Measurements from ENCODE around the gene GRK5. TPM values are rescaled to one million over a fixed set of nuclear protein-coding genes. Genes with fewer than 3 reads are reported as not detected.
A peak's percentile ranks its signal among the peaks of the same experiment; 100 is the strongest.

The GRK5 gene
- total RNA-seq, 1 experiment from 2014 or later = 1.5 TPM

GRCh38 chr10:119478111-119478802, 270.9 kb downstream of the GRK5 start:
- DNase-seq (ENCODE audit: low read depth) = no peak

DNA sequence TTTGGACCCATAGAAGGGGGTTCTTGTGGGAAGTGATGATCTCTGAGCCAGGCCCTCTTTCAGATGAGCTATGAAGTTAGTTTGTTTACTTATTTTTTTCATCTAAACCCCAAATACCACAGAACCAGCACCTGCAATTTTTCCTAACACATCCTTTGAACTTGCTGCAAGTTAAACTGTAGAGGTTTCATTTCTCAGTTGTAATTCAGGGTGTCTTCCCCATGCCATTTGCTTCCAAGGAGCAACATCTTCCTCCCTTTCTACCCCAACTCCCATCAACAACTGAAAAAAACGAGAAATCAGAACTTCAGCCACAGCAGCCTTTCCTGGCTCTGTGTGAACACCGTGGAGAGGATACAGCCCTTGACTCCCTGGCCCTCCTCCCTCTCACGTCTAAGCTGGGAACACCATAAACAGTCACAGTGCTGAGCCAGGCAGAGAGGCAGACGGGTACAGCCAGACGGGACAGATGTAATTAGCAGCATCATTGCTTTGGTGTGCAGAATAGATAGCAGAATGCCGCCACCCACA, 271.5 kb downstream of the GRK5 start:
- no peak for DNase-seq (ENCODE audit: low read depth)

GRCh38 chr10:119479532-119479931, 272.2 kb downstream of the GRK5 start:
- no peak for DNase-seq (ENCODE audit: low read depth)

GRCh38 chr10:119480667-119481066, 273.3 kb downstream of the GRK5 start:
- peak; percentile 42 for DNase-seq (ENCODE audit: low read depth)

GRCh38 chr10:119481781-119482426, 274.5 kb downstream of the GRK5 start:
- DNase-seq (ENCODE audit: low read depth) = no peak

DNA sequence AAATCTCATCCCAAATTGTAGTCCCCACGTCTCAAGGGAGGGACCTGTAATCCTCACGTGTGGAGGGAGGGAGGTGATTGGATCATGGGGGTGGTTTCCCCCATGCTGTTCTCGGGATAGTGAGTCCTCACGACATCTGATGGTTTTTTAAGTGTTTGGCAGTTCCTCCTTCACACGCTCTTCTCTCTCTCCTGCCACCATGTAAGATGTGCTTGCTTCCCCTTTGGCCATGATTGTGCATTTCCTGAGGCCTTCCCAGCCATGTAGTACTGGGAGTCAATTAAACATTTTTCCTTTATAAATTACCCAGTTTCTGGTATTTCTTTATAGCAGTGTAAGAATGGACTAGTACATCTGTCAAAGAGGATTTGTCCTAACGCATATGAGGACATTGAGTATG, 275.6 kb downstream of the GRK5 start:
- no peak for DNase-seq (ENCODE audit: low read depth)

DNA sequence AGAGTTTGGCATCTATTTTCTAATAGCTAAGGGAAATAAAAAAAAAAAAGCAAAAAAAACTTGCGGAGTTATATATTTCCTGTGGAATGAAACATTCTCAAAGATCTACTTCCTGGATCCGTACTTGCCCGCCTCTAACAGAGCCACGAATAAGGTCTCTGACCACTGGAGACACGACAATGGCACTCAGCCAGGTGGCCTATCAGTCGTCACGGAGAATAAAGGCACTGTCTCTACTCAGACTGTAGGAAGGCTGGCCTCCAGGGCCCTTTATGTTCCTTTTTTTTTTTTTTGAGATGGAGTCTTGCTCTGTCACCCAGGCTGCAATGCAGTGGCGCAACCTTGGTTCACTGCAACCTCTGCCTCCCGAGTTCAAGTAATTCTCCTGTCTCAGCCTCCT, 276.5 kb downstream of the GRK5 start:
- no peak for DNase-seq (ENCODE audit: low read depth)

- no peak for DNase-seq (ENCODE audit: low read depth)
Measured at GRCh38 chr10:119488675-119489074, 281.3 kb downstream of the GRK5 start.

- DNase-seq (ENCODE audit: low read depth) = no peak
Measured at GRCh38 chr10:119489991-119490326, 282.6 kb downstream of the GRK5 start.

DNA sequence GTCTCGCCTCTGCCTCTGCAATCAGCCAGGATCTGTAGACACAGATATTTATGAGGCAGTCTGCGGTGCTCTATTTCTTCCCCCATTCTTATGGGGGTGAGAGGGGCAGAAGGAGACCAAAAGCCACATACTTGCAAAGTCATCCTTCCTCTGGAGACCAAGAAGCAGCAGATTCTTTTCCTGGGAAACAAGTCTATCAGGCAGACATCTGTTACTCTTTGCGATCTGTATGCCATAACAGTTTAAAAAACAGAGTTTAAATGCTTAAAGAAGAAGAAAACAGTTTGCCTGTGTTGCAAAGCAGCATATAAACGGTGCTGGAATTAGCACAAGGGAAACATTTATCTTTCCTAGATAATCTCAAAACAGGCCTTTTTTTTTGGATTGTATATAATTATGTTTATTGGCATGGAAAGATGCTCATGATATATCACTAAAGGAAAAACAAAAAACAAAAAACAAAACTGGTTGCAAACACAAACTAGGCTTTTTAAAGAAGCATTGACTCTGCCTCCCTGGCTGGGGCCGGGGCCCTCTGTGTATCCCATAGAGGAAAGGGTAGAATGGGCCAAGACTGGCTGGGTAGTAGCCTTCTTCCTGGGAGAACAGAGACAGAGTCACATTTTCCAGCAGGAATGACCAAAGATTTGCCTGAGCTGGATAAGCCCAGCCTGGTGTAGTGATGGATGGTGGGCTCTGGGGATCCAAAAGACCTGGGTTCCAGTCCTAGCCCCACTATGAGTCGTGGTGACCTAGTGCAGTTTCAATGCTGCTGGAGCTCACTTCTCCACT, 284.8 kb downstream of the GRK5 start:
- no peak for DNase-seq (ENCODE audit: low read depth)

DNA sequence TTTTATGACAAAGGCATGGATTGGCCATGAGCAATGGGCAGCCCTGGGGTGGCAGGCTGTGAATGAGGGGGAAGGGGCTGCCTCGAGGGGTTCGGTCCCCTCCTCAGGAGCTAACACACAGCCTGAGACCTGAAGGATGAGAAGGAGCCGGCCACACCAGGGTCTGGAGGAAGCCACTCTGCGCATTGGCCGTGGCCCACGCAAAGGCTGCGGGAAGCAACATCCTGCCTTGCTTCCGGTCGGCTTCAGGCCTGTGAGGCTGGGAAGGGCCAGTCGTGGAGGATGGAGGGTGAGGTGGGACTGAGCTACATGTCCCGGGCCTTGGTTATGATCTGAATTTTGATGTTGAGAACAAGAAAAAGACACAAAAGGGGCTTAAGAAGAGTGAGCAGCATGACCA, 285.8 kb downstream of the GRK5 start:
- DNase-seq (ENCODE audit: low read depth) = no peak

DNA sequence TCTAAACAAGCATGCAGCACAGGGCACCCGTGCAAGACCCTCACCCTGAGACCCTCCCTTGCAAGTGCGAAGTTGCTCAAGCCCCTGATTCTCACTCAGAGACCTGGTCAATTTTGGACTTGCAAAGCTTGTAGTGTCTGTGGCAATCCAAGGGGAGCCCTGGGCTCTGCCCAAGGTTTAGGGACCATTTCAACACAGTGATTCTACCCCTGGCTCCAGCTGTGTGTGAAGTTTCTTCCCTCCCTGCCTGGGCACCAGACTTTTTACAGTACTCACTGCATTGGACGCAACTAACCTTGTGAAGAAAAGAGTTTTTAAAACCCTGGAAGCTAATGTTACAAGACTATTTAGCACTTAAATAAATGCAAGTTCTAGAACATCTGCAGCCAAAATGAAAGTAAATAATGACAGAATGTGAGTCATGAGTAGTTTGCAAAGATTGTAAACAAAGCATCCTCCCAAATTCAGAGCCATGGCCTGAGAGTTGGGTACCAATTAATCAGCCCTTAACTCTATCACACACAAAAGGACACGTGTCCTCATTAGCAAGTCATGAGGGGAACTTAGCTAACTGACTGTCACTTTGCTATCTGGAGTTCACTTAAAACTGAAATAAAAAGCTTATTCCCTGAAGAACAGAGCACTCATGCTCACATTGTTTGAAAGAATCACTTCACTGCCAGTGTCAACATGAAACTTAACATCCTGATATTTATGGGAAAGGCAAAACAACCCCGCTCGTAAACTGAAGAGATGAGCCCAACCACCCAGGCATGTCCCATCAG, 287.1 kb downstream of the GRK5 start:
- DNase-seq (ENCODE audit: low read depth) = no peak

GRCh38 chr10:119495021-119495505, 287.7 kb downstream of the GRK5 start:
- DNase-seq (ENCODE audit: low read depth) = no peak

GRCh38 chr10:119495545-119495944, 288.2 kb downstream of the GRK5 start:
- DNase-seq (ENCODE audit: low read depth) = no peak

DNA sequence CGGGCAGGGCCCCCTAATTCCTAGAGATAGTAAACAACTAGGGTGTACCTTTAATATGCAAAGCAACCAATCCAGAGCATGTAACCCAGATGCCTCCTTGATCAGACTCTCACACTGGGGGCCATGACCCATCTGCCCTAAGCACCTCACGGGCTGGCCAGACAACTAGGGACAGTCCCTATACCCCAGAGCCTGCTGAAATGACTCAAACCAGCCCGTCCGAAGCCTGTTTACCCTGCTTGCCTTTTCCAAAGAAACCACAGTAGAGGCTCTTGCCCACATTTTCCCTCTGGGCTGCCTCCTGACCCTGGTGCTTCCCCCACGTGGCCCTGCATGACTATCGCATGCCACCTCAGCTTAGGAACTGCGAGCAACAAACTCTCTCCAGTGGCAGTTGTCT, 288.9 kb downstream of the GRK5 start:
- no peak for DNase-seq (ENCODE audit: low read depth)

DNA sequence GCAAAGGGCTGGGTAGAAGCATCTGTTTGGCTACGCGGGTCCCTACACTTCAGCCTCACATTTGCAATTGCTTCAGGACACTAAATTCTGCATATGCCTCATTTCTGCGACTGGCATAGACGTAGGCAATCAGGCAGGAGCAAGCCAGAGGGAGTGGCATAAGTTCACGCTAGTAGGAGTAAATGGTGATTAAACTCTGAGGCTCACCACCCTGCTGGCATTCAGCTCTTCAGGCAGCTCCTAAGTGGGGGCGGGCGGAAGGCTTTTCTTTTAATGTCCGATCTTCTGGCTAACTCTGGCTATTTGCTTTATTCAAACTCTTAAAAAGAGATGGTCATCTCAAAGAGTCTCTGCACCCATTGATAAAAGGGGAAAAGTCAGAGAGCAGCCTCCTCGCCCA, 289.9 kb downstream of the GRK5 start:
- no peak for DNase-seq (ENCODE audit: low read depth)

GRCh38 chr10:119498889-119499676, 291.7 kb downstream of the GRK5 start:
- no peak for DNase-seq (ENCODE audit: low read depth)

- no peak for DNase-seq (ENCODE audit: low read depth)
Measured at GRCh38 chr10:119499677-119500002, 292.3 kb downstream of the GRK5 start.

DNA sequence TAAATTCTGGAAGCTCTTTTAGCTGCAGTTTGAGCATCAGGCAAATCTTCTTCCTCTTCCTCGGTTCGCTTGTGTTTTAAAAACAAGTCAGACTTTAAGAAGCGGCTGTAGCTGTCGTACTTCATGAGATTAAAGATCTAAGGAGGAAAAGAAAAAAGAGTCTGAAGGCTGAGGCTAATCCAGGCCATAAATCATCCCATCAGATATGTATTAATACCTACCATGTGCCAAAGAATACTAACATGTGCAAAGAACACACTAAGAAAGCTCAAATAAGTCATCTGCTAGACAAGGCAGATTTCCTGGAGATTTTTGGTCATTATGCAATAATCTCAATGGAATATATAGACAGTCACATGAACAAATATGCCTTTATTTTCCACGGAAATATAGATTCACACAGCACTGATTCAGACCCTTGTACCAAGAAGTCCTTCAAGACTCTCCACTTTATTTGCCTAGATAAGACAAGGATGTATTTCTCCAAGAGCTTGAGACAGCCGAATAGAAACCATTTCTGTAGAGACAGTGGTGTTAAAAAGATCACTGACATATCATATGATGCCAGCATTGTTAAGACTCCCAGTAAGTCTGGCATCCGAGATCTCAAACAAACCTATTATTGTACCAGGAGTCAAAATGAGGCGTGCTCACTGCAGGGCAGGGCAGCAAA, 292.9 kb downstream of the GRK5 start:
- no peak for DNase-seq (ENCODE audit: low read depth)

GRCh38 chr10:119500821-119501220, 293.4 kb downstream of the GRK5 start:
- DNase-seq (ENCODE audit: low read depth) = no peak

All from LHCN-M2 (cell line).